HEK293 (cell line): ENCODE measurements around the gene LY6G6D.

ENCODE experiments used
- HIC1 ChIP-seq: fragments of 450-650 bp; formaldehyde crosslinking; IDR thresholded peaks from 2 replicates; pipeline ENCODE4 v1.5.1; 2016; ENCODE audit warnings: missing biosample characterization, missing genetic modification characterization
- KLF17 ChIP-seq: fragments of 450-650 bp; formaldehyde crosslinking; IDR thresholded peaks from 2 replicates; pipeline ENCODE4 v1.5.1; 2016; ENCODE audit warnings: missing biosample characterization, missing genetic modification characterization
- KLF7 ChIP-seq: fragments of 450-650 bp; formaldehyde crosslinking; IDR thresholded peaks from 2 replicates; pipeline ENCODE4 v1.5.1; 2016; ENCODE audit warnings: missing biosample characterization, missing genetic modification characterization, borderline replicate concordance
- PRDM1 ChIP-seq: fragments of 450-650 bp; formaldehyde crosslinking; IDR thresholded peaks from 2 replicates; pipeline ENCODE4; 2016; ENCODE audit warnings: missing biosample characterization, missing genetic modification characterization
- PRDM6 ChIP-seq: fragments of 450-650 bp; formaldehyde crosslinking; IDR thresholded peaks from 2 replicates; pipeline ENCODE4 v1.5.1; 2017; ENCODE audit warnings: missing biosample characterization, missing genetic modification characterization
- SALL2 ChIP-seq: fragments of 450-650 bp; formaldehyde crosslinking; IDR thresholded peaks from 2 replicates; pipeline ENCODE4 v1.5.0; 2017; ENCODE audit warnings: missing biosample characterization, mild to moderate bottlenecking, missing genetic modification characterization, borderline replicate concordance
- ZBTB21 ChIP-seq: fragments of 450-650 bp; formaldehyde crosslinking; IDR thresholded peaks from 2 replicates; pipeline ENCODE4 v1.5.1; 2017; ENCODE audit warnings: missing biosample characterization, missing genetic modification characterization
- ZBTB7A ChIP-seq: fragments of 450-650 bp; formaldehyde crosslinking; IDR thresholded peaks from 2 replicates; pipeline ENCODE4 v1.5.1; 2016; ENCODE audit warnings: low read depth, missing biosample characterization, missing genetic modification characterization
- ZFHX2 ChIP-seq: fragments of 450-650 bp; formaldehyde crosslinking; conservative IDR thresholded peaks from 2 replicates; pipeline ENCODE4 v1.5.1; 2016; ENCODE audit warnings: missing biosample characterization, missing genetic modification characterization
- ZNF184 ChIP-seq: fragments of 450-650 bp; IDR thresholded peaks from 2 replicates; pipeline ENCODE4 v1.5.1; 2018; ENCODE audit warnings: missing biosample characterization, mild to moderate bottlenecking, missing genetic modification characterization
- ZNF23 ChIP-seq: fragments of 450-650 bp; formaldehyde crosslinking; IDR thresholded peaks from 2 replicates; pipeline ENCODE4 v1.5.1; 2016; ENCODE audit warnings: missing biosample characterization, missing genetic modification characterization, borderline replicate concordance
- ZNF266 ChIP-seq: fragments of 450-650 bp; formaldehyde crosslinking; IDR thresholded peaks from 2 replicates; pipeline ENCODE4 v1.5.1; 2016; ENCODE audit warnings: missing biosample characterization, missing genetic modification characterization, low read depth
- ZNF530 ChIP-seq: fragments of 450-650 bp; formaldehyde crosslinking; IDR thresholded peaks from 2 replicates; pipeline ENCODE4 v1.5.1; 2016; ENCODE audit warnings: low read depth, missing biosample characterization, missing genetic modification characterization
- ZNF558 ChIP-seq: fragments of 450-650 bp; formaldehyde crosslinking; IDR thresholded peaks from 2 replicates; pipeline ENCODE4 v1.5.1; 2016; ENCODE audit warnings: missing biosample characterization, missing genetic modification characterization
- ZNF571 ChIP-seq: fragments of 450-650 bp; formaldehyde crosslinking; IDR thresholded peaks from 2 replicates; pipeline ENCODE4 v1.5.0; 2017; ENCODE audit warnings: missing biosample characterization, missing genetic modification characterization
- ZNF596 ChIP-seq: fragments of 450-650 bp; IDR thresholded peaks from 2 replicates; pipeline ENCODE4 v1.5.0; 2018; ENCODE audit warnings: missing biosample characterization, mild to moderate bottlenecking, missing genetic modification characterization, moderate library complexity
- ZNF624 ChIP-seq: fragments of 450-650 bp; formaldehyde crosslinking; IDR thresholded peaks from 2 replicates; pipeline ENCODE4 v1.5.1; 2017; ENCODE audit warnings: missing biosample characterization, missing genetic modification characterization
- ZNF645 ChIP-seq: fragments of 450-650 bp; formaldehyde crosslinking; IDR thresholded peaks from 2 replicates; pipeline ENCODE4; 2016; ENCODE audit warnings: missing biosample characterization, missing genetic modification characterization
- ZNF837 ChIP-seq: fragments of 450-650 bp; formaldehyde crosslinking; IDR thresholded peaks from 2 replicates; pipeline ENCODE4 v1.5.1; 2016; ENCODE audit warnings: missing biosample characterization, missing genetic modification characterization
- TF ChIP-seq, protein P1 (sequence below): fragments of 450-650 bp; formaldehyde crosslinking; IDR thresholded peaks from 2 replicates; pipeline ENCODE4 v1.5.1; 2016; ENCODE audit warnings: missing biosample characterization, missing genetic modification characterization
- TF ChIP-seq, protein P2 (sequence below): fragments of 450-650 bp; formaldehyde crosslinking; IDR thresholded peaks from 2 replicates; pipeline ENCODE4 v1.5.1; 2016; ENCODE audit warnings: missing biosample characterization, missing genetic modification characterization, borderline replicate concordance
- TF ChIP-seq, protein P3 (sequence below): fragments of 450-650 bp; formaldehyde crosslinking; IDR thresholded peaks from 2 replicates; pipeline ENCODE4 v1.5.1; 2016; ENCODE audit warnings: missing biosample characterization, missing genetic modification characterization
- TF ChIP-seq, protein P4 (sequence below): fragments of 450-650 bp; formaldehyde crosslinking; IDR thresholded peaks from 2 replicates; pipeline ENCODE4 v1.5.1; 2016; ENCODE audit warnings: missing biosample characterization, missing genetic modification characterization
- TF ChIP-seq, protein P5 (sequence below): fragments of 450-650 bp; formaldehyde crosslinking; IDR thresholded peaks from 2 replicates; pipeline ENCODE4 v1.5.1; 2017; ENCODE audit warnings: missing biosample characterization, missing genetic modification characterization

Gene LY6G6D

GRCh38 chr6:31739639-31740396 lies 24.7 kb downstream of the LY6G6D start, which contains the start of gene MSH5 (continued):
- TF ChIP-seq, protein P1, sequence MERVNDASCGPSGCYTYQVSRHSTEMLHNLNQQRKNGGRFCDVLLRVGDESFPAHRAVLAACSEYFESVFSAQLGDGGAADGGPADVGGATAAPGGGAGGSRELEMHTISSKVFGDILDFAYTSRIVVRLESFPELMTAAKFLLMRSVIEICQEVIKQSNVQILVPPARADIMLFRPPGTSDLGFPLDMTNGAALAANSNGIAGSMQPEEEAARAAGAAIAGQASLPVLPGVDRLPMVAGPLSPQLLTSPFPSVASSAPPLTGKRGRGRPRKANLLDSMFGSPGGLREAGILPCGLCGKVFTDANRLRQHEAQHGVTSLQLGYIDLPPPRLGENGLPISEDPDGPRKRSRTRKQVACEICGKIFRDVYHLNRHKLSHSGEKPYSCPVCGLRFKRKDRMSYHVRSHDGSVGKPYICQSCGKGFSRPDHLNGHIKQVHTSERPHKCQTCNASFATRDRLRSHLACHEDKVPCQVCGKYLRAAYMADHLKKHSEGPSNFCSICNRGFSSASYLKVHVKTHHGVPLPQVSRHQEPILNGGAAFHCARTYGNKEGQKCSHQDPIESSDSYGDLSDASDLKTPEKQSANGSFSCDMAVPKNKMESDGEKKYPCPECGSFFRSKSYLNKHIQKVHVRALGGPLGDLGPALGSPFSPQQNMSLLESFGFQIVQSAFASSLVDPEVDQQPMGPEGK: peak; percentile 81
- TF ChIP-seq KLF7 (tag by site-specific recombination) (peak; percentile 97), SALL2 (tag by site-specific recombination) (no peak), ZNF530 (no peak), ZNF558 (tag by site-specific recombination) (no peak), ZBTB7A (tag by site-specific recombination) (0 out of 2 replicates have a peak, but pooled peaks have one; percentile 40), ZBTB21 (tag by site-specific recombination) (peak; percentile 54; the same call in 1 of the 2 replicates), ZFHX2 (tag by site-specific recombination) (peak; percentile 95), PRDM6 (tag by site-specific recombination) (no peak), ZNF624 (no peak), ZNF837 (tag by site-specific recombination) (no peak), KLF17 (tag by site-specific recombination) (peak; percentile 94), HIC1 (0 out of 2 replicates have a peak, but pooled peaks have one; percentile 13), PRDM1 (no peak), ZNF266 (tag by site-specific recombination) (no peak), ZNF571 (no peak), ZNF184 (tag by site-specific recombination) (no peak), ZNF645 (tag by site-specific recombination) (no peak), ZNF596 (tag by site-specific recombination) (no peak), ZNF23 (tag by site-specific recombination) (no peak)
- TF ChIP-seq, protein P2, sequence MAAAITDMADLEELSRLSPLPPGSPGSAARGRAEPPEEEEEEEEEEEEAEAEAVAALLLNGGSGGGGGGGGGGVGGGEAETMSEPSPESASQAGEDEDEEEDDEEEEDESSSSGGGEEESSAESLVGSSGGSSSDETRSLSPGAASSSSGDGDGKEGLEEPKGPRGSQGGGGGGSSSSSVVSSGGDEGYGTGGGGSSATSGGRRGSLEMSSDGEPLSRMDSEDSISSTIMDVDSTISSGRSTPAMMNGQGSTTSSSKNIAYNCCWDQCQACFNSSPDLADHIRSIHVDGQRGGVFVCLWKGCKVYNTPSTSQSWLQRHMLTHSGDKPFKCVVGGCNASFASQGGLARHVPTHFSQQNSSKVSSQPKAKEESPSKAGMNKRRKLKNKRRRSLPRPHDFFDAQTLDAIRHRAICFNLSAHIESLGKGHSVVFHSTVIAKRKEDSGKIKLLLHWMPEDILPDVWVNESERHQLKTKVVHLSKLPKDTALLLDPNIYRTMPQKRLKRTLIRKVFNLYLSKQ (tag by site-specific recombination): no peak
- TF ChIP-seq, protein P3, sequence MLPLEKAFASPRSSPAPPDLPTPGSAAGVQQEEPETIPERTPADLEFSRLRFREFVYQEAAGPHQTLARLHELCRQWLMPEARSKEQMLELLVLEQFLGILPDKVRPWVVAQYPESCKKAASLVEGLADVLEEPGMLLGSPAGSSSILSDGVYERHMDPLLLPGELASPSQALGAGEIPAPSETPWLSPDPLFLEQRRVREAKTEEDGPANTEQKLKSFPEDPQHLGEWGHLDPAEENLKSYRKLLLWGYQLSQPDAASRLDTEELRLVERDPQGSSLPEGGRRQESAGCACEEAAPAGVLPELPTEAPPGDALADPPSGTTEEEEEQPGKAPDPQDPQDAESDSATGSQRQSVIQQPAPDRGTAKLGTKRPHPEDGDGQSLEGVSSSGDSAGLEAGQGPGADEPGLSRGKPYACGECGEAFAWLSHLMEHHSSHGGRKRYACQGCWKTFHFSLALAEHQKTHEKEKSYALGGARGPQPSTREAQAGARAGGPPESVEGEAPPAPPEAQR: no peak; the same call in 1 of the 2 replicates
- TF ChIP-seq, protein P4, sequence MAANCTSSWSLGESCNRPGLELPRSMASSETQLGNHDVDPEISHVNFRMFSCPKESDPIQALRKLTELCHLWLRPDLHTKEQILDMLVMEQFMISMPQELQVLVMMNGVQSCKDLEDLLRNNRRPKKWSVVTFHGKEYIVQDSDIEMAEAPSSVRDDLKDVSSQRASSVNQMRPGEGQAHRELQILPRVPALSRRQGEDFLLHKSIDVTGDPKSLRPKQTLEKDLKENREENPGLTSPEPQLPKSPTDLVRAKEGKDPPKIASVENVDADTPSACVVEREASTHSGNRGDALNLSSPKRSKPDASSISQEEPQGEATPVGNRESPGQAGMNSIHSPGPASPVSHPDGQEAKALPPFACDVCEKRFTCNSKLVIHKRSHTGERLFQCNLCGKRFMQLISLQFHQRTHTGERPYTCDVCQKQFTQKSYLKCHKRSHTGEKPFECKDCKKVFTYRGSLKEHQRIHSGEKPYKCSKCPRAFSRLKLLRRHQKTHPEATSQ: peak; percentile 40; the same call in 1 of the 2 replicates
- TF ChIP-seq, protein P5, sequence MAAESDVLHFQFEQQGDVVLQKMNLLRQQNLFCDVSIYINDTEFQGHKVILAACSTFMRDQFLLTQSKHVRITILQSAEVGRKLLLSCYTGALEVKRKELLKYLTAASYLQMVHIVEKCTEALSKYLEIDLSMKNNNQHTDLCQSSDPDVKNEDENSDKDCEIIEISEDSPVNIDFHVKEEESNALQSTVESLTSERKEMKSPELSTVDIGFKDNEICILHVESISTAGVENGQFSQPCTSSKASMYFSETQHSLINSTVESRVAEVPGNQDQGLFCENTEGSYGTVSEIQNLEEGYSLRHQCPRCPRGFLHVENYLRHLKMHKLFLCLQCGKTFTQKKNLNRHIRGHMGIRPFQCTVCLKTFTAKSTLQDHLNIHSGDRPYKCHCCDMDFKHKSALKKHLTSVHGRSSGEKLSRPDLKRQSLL: 0 out of 2 replicates have a peak, but pooled peaks have one; percentile 18
